ENCODE measurements around the gene TNP2. TPM values are rescaled to one million over a fixed set of nuclear protein-coding genes. Genes with fewer than 3 reads are reported as not detected.

Gene TNP2
- total and polyA plus RNA-seq, 2 of the 4 experiments (the other 2 are of a cell fraction), result not detected

DNA sequence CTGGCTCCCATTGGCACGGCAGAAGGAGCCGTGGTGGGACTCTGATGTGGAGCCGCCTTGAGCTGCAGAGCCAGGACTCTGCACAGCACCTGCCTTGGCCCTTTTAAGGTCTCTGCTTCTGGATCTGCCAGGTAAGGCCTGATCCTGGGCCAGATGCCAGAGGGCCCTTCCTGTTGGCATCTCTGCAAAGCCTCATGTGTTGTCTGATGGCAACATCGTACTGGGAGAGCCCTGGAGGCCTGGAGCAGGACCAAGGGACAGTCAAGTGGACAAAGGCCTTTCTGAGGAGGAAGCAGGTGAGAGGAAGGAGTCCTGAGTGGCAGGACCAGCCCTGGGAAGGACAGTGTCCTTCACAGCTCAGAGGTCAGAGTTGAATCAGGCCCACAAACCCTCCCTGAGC is 39.2 kb downstream of the TNP2 start (continued):
- no peak for TF ChIP-seq MAFK (IDR thresholded peaks at IDR 0.05; ENCODE audit: low read depth, low read length)
- TF ChIP-seq CHD1 (IDR thresholded peaks at IDR 0.05; ENCODE audit: low read depth, low read length), result no peak
- no peak for TF ChIP-seq CEBPB (IDR thresholded peaks at IDR 0.05; ENCODE audit: low read depth, low read length)
- no peak for TF ChIP-seq SMC3 (IDR thresholded peaks at IDR 0.05; ENCODE audit: low read depth, low read length)

DNA sequence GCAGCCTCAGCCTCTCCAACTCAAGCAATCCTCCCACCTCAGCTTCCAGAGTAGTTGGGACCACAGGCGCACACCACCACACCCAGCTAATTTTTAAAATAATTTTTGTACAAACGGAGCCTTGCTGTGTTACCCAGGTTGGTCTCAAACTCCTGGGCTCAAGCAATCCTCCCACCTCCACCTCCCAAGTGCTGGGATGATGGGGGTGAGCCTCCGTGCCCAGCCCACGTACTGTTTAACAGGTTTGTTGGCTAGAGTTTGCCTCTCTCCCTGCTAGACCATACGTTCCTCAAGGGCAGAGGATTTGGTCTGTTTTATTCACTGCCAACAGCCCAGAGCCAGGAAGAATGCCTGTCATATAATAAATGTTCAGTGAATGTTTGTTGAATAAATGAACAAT is 39.7 kb downstream of the TNP2 start:
- no TSS peak for BruUV-seq (replicated peaks)
- no peak overlapping the region for H3K27ac ChIP-seq (ENCODE audit: insufficient read depth, low read length)
- DNase-seq (no peak), ATAC-seq (ENCODE audit: low read depth) (no peak)
- no peak overlapping the region for H2BK20ac ChIP-seq (ENCODE audit: low read depth, low read length)
- no peak overlapping the region for H3K4me3 ChIP-seq (ENCODE audit: insufficient read depth, low read depth, low read length)
- no peaks in the 10 kb centered on the region for H3K9me1 ChIP-seq (ENCODE audit: insufficient read depth, low read length)
- dilution Hi-C loops (cut with HindIII; ENCODE audit: low sequenced_read_pairs, unreplicated experiment), result no loop called here
- no peaks in the 10 kb centered on the region for H3K36me3 ChIP-seq (ENCODE audit: control insufficient read depth, insufficient read depth, low read length)
- no peak overlapping the region for H3K23ac ChIP-seq (ENCODE audit: low read depth, low read length)
- H3K4ac ChIP-seq (ENCODE audit: low read depth, low read length), result no peak overlapping the region
- no peak overlapping the region for H3K9ac ChIP-seq (ENCODE audit: low read depth, low read length)
- no peak overlapping the region for H2AK5ac ChIP-seq (ENCODE audit: low read depth, low read length)
- H2AFZ ChIP-seq (replicated peaks; ENCODE audit: low read length, poor library complexity), result no peak overlapping the region
- no peak overlapping the region for H4K91ac ChIP-seq (ENCODE audit: insufficient read depth, low read depth, low read length)
- no peak overlapping the region for H2AK9ac ChIP-seq (replicated peaks; ENCODE audit: low read depth, low read length, poor library complexity)
- no peak overlapping the region for H3K4me2 ChIP-seq (ENCODE audit: low read depth, low read length)
- H3K4me1 ChIP-seq (ENCODE audit: control insufficient read depth, insufficient read depth, low read length), result peaks cover 4% of the 10 kb centered on the region; the same call in 1 of the 2 replicates
- no peak overlapping the region for H3K14ac ChIP-seq (replicated peaks; ENCODE audit: low read depth, low read length)
- no peak overlapping the region for H4K8ac ChIP-seq (ENCODE audit: low read depth in 2 of 2, low read length in 2 of 2)
- CTCF ChIA-PET, result no interaction called here
- no peak overlapping the region for H3K18ac ChIP-seq (ENCODE audit: low read depth, low read length)
- no peak overlapping the region for H2BK5ac ChIP-seq (ENCODE audit: low read depth, low read length, poor library complexity, severe bottlenecking)
- POLR2A ChIA-PET (ENCODE audit: unreplicated experiment), result no interaction called here
- intact Hi-C loops (cut with micrococcal nuclease), result no loop called here
- no peaks in the 10 kb centered on the region for H3K9me3 ChIP-seq (ENCODE audit: control insufficient read depth, insufficient read depth, low read length)
- no CpG with 5 or more reads among the region's 5 CpGs for WGBS, 2 experiments (ENCODE audit: extremely low coverage in 2 of 2, insufficient read length in 1 of 2)
- no peak overlapping the region for H3K56ac ChIP-seq (ENCODE audit: extremely low read depth, insufficient read depth, low read length)
- in situ Hi-C loops (cut with MboI; ENCODE audit: low sequenced_read_pairs), result no loop called here
- H4K20me1 ChIP-seq (ENCODE audit: insufficient read depth, low read length), result no peaks in the 10 kb centered on the region
- no peak overlapping the region for H2BK120ac ChIP-seq (ENCODE audit: low read depth, low read length)
- H2BK15ac ChIP-seq (ENCODE audit: low read depth, low read length), result no peak overlapping the region
- H3K27me3 ChIP-seq (ENCODE audit: control insufficient read depth, insufficient read depth, low read length), result no peaks in the 10 kb centered on the region; the same call in 1 of the 2 replicates
- H4K5ac ChIP-seq (ENCODE audit: low read depth, low read length), result no peak overlapping the region
- no peaks in the 10 kb centered on the region for H3K79me1 ChIP-seq (ENCODE audit: low read depth in 1 of 2, low read length in 2 of 2)
- TF ChIP-seq CEBPB (IDR thresholded peaks at IDR 0.05; ENCODE audit: low read depth, low read length) (no peak), RAD21 (IDR thresholded peaks at IDR 0.05; ENCODE audit: low read length) (no peak), MAZ (IDR thresholded peaks at IDR 0.05; ENCODE audit: borderline replicate concordance, low read depth, low read length) (no peak), NFE2L2 (IDR thresholded peaks at IDR 0.05; ENCODE audit: low read depth, low read length) (no peak), CHD1 (IDR thresholded peaks at IDR 0.05; ENCODE audit: low read depth, low read length) (no peak), RFX5 (IDR thresholded peaks at IDR 0.05; ENCODE audit: low read depth, low read length) (no peak), RCOR1 (IDR thresholded peaks at IDR 0.05; ENCODE audit: insufficient replicate concordance, low read length) (no peak), POLR2A (IDR thresholded peaks at IDR 0.05; ENCODE audit: low read depth, low read length) (no peak), FOS (IDR thresholded peaks at IDR 0.05; ENCODE audit: low read depth, low read length) (no peak), MXI1 (IDR thresholded peaks at IDR 0.05; ENCODE audit: borderline replicate concordance, low read depth, low read length) (no peak), SMC3 (IDR thresholded peaks at IDR 0.05; ENCODE audit: low read depth, low read length) (no peak), MAFK (IDR thresholded peaks at IDR 0.05; ENCODE audit: low read depth, low read length) (no peak), BHLHE40 (IDR thresholded peaks at IDR 0.05; ENCODE audit: low read depth, low read length) (no peak)
- TF ChIP-seq, protein P1, sequence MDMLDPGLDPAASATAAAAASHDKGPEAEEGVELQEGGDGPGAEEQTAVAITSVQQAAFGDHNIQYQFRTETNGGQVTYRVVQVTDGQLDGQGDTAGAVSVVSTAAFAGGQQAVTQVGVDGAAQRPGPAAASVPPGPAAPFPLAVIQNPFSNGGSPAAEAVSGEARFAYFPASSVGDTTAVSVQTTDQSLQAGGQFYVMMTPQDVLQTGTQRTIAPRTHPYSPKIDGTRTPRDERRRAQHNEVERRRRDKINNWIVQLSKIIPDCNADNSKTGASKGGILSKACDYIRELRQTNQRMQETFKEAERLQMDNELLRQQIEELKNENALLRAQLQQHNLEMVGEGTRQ (IDR thresholded peaks at IDR 0.05; ENCODE audit: low read depth, low read length), result no peak
- TF ChIP-seq, protein P2, sequence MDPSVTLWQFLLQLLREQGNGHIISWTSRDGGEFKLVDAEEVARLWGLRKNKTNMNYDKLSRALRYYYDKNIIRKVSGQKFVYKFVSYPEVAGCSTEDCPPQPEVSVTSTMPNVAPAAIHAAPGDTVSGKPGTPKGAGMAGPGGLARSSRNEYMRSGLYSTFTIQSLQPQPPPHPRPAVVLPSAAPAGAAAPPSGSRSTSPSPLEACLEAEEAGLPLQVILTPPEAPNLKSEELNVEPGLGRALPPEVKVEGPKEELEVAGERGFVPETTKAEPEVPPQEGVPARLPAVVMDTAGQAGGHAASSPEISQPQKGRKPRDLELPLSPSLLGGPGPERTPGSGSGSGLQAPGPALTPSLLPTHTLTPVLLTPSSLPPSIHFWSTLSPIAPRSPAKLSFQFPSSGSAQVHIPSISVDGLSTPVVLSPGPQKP (IDR thresholded peaks at IDR 0.05; ENCODE audit: borderline replicate concordance, low read depth, low read length), result no peak
